Measurements from ENCODE around the gene PPP3CB. TPM values are rescaled to one million over a fixed set of nuclear protein-coding genes. Genes with fewer than 3 reads are reported as not detected.

PPP3CB gene
- total RNA-seq: 12.7 and 12.9 TPM in 2 replicates

- DNase-seq (ENCODE audit: low read depth, low spot score): peak; percentile 92
Observed at GRCh38 chr10:73495884-73496674, at the start of gene PPP3CB. Gene PPP3CB, minus strand, starts transcription at chr10:73496024. Its CDS starts 135 bp downstream, at chr10:73495889.

- no peak for DNase-seq (ENCODE audit: low read depth, low spot score)
Observed at GRCh38 chr10:73545357-73545756, 49.5 kb upstream of the PPP3CB start.

GRCh38 chr10:73537709-73538108 is 41.9 kb upstream of the PPP3CB start:
- no peak for DNase-seq (ENCODE audit: low read depth, low spot score)

GRCh38 chr10:73537288-73537687 is 41.5 kb upstream of the PPP3CB start:
- no peak for DNase-seq (ENCODE audit: low read depth, low spot score)

GRCh38 chr10:73534857-73535256 is 39.0 kb upstream of the PPP3CB start:
- DNase-seq (ENCODE audit: low read depth, low spot score): no peak

GRCh38 chr10:73529089-73529832 is 33.4 kb upstream of the PPP3CB start:
- DNase-seq (ENCODE audit: low read depth, low spot score): peak; percentile 48

GRCh38 chr10:73522263-73522662 is 26.4 kb upstream of the PPP3CB start:
- no peak for DNase-seq (ENCODE audit: low read depth, low spot score)

- DNase-seq (ENCODE audit: low read depth, low spot score): no peak
Observed at GRCh38 chr10:73519336-73519735, 23.5 kb upstream of the PPP3CB start.

GRCh38 chr10:73517166-73517888 is 21.5 kb upstream of the PPP3CB start:
- no peak for DNase-seq (ENCODE audit: low read depth, low spot score)

GRCh38 chr10:73512207-73512743 is 16.5 kb upstream of the PPP3CB start:
- DNase-seq (ENCODE audit: low read depth, low spot score): no peak

GRCh38 chr10:73509695-73510094 is 13.9 kb upstream of the PPP3CB start:
- no peak for DNase-seq (ENCODE audit: low read depth, low spot score)

- no peak for DNase-seq (ENCODE audit: low read depth, low spot score)
Observed at GRCh38 chr10:73506491-73506890, 10.7 kb upstream of the PPP3CB start.

- no peak for DNase-seq (ENCODE audit: low read depth, low spot score)
Observed at GRCh38 chr10:73506074-73506473, 10.2 kb upstream of the PPP3CB start.

GRCh38 chr10:73503037-73503436 is 7.2 kb upstream of the PPP3CB start:
- DNase-seq (ENCODE audit: low read depth, low spot score): no peak

- DNase-seq (ENCODE audit: low read depth, low spot score): no peak
Observed at GRCh38 chr10:73501651-73502050, 5.8 kb upstream of the PPP3CB start.

- no peak for DNase-seq (ENCODE audit: low read depth, low spot score)
Observed at GRCh38 chr10:73497623-73498022, 1.8 kb upstream of the PPP3CB start.

- peak; percentile 33 for DNase-seq (ENCODE audit: low read depth, low spot score)
Observed at GRCh38 chr10:73495226-73495883, 469 bp downstream of the PPP3CB start.

GRCh38 chr10:73494877-73495225 is 973 bp downstream of the PPP3CB start:
- no peak for DNase-seq (ENCODE audit: low read depth, low spot score)

- DNase-seq (ENCODE audit: low read depth, low spot score): no peak
Observed at GRCh38 chr10:73494213-73494612, 1.6 kb downstream of the PPP3CB start.

GRCh38 chr10:73493781-73494180 is 2.0 kb downstream of the PPP3CB start:
- no peak for DNase-seq (ENCODE audit: low read depth, low spot score)

- no peak for DNase-seq (ENCODE audit: low read depth, low spot score)
Observed at GRCh38 chr10:73486601-73487000, 9.2 kb downstream of the PPP3CB start.

Data from pulmonary artery endothelial cell (primary cell).